Prostate gland (tissue), 1 donor: ENCODE measurements around the gene ZNF699.

Experiments used
- POLR2A ChIP-seq: fragments of 450-650 bp; IDR thresholded peaks from one replicate; pipeline ENCODE4 v1.6.1; 2016; ENCODE audit warnings: antibody characterized with exemption, mild to moderate bottlenecking
- POLR2AphosphoS5 ChIP-seq: sonication (generic); formaldehyde crosslinking; IDR thresholded peaks from one replicate; pipeline ENCODE4 v1.6.1; 2017; ENCODE audit warnings: antibody characterized with exemption

DNA sequence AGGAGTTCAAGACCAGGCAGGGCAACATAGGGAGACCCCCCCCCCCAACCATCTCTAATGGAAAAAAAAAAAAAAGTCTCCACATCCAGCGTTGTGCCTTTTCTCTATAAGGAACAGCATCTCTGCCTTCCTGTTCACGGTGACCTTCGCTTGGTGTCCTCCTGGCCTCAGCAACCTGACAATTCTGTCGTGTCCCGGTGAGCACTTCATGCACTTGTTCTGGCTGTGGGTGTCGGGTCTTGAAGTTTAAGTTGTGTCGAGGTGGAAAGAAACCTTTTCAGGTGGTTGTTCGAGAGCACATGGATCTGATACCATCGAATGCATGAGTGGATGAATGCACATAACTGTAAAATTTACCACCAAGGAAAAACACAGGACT, 14.9 kb upstream of the ZNF699 start:
- no peak for TF ChIP-seq POLR2A
- TF ChIP-seq POLR2AphosphoS5: no peak
